Lung (tissue), 12 donors: Measurements from ENCODE around the gene VAT1L. TPM values are rescaled to one million over a fixed set of nuclear protein-coding genes. Genes with fewer than 3 reads are reported as not detected.

Experiments used
- ATAC-seq: fragments of 200-7000 bp; cut with Tn5 transposase; one replicate; pipeline ENCODE4 v1.9.1; 2020; ENCODE audit warnings: moderate number of reproducible peaks; ENCODE audit not compliant: insufficient read depth, low FRiP score
- DNase-seq, 3 donors: peaks; one replicate each; pipeline ENCODE4 v3.0.0-alpha.2; 2013 to 2017
- H3K27ac ChIP-seq, 2 donors: one replicate each; pipeline ENCODE4 v1.5.1; 2013; ENCODE audit warnings: mild to moderate bottlenecking in 2 of 2, moderate library complexity in 2 of 2, control low read depth in 1 of 2, inconsistent platforms in 1 of 2, low read depth in 1 of 2, low read length in 1 of 2
- H3K27me3 ChIP-seq, 3 donors: one replicate each; pipeline ENCODE4 v1.5.1; 2013; ENCODE audit warnings: low read length in 2 of 3; ENCODE audit not compliant: control insufficient read depth in 3 of 3, insufficient read depth in 3 of 3
- H3K36me3 ChIP-seq, 4 donors: one replicate each; pipeline ENCODE4 v1.5.1; 2013; ENCODE audit warnings: low read length in 4 of 4, mild to moderate bottlenecking in 1 of 4, moderate library complexity in 1 of 4; ENCODE audit not compliant: control insufficient read depth in 4 of 4, insufficient read depth in 4 of 4
- H3K4me1 ChIP-seq, 5 donors: one replicate each; pipeline ENCODE4 v1.5.1; 2013; ENCODE audit warnings: low read length in 5 of 5, mild to moderate bottlenecking in 2 of 5, moderate library complexity in 1 of 5; ENCODE audit not compliant: control insufficient read depth in 5 of 5, insufficient read depth in 5 of 5
- H3K4me3 ChIP-seq: one replicate; pipeline ENCODE4 v1.5.1; 2013; ENCODE audit warnings: mild to moderate bottlenecking, control low read depth, moderate library complexity
- H3K9ac ChIP-seq, 2 donors: one replicate each; pipeline ENCODE4 v1.5.1; 2013; ENCODE audit warnings: low read length in 2 of 2, control low read depth in 1 of 2; ENCODE audit not compliant: insufficient read depth in 1 of 2
- H3K9me3 ChIP-seq, 4 donors: one replicate each; pipeline ENCODE4 v1.5.1; 2013; ENCODE audit warnings: low read length in 3 of 4, mild to moderate bottlenecking in 1 of 4, moderate library complexity in 1 of 4; ENCODE audit not compliant: control insufficient read depth in 4 of 4, insufficient read depth in 3 of 4
- CTCF ChIP-seq: IDR thresholded peaks from 2 replicates; pipeline ENCODE4 v1.5.1; 2012; ENCODE audit warnings: mild to moderate bottlenecking; ENCODE audit errors: control extremely low read depth, extremely low read depth
- WGBS, 2 donors: extraction: QIAGEN DNeasy Blood & Tissue Kit; methylation state at CpG; one replicate each; pipeline ENCODE4 v1.1.7; 2013; 5-methylcytosine and 5-hydroxymethylcytosine counted together
- polyA plus RNA-seq, 2 donors: library from polyadenylated mRNA; stranded (reverse); fragments of 200-250 nt; gene quantifications; one replicate each; pipeline ENCODE4 v1.2.1, GENCODE V29; 2013
- total RNA-seq, 2 donors: library from RNA; depleted of rRNA in 1 of 2; stranded (reverse); fragments of >200 nt in 1 of 2; gene quantifications; one replicate each; pipeline ENCODE4 v1.2.1, GENCODE V29; 2014 to 2021
- donor health status: control.
- donor health status: control.
- donor health status: Bipolar disorder and iron deficiency.
- donor health status: healthy.
- donor health status: DM: yes; HTN: yes; CAD: no.

The VAT1L gene
- total and polyA plus RNA-seq, 4 donors, result 0.14 to 3.3 (median 0.26) TPM

DNA sequence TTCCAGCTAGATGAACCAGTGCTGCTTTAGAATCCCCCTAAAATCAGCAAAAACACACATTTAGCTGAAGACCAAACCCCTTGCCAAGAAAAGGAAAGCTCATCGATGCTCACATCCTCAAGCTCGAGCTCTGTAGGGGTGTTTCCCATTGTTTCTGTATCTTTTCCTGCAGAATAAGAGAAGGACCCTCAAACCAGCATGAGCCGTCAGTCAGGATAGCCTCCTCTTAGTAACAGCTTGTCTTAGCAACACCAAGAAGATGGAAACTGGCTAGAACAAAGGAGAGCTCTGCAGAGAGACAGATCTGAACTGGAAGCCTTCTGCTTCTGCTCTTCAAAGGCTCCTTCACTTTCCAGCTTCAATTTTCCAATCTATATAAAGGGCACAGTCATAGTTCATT is 32.0 kb downstream of the VAT1L start:
- Histone ChIP-seq H3K4me1 (peaks cover 0 to 14% (median 4%) of the 10 kb centered on the region in 5 donors), H3K27ac (no peak overlapping the region), H3K36me3 (no peaks in the 10 kb centered on the region), H3K9me3 (peaks cover 0 to 2% (median 0%) of the 10 kb centered on the region in 4 donors), H3K9ac (no peak overlapping the region), H3K27me3 (no peaks in the 10 kb centered on the region), H3K4me3 (no peak overlapping the region)
- TF ChIP-seq CTCF, result no peak
- ATAC-seq (no peak), DNase-seq (no peak)
- 39 to 51% methylated on average over 3 of the region's 3 CpGs for WGBS, 2 donors

DNA sequence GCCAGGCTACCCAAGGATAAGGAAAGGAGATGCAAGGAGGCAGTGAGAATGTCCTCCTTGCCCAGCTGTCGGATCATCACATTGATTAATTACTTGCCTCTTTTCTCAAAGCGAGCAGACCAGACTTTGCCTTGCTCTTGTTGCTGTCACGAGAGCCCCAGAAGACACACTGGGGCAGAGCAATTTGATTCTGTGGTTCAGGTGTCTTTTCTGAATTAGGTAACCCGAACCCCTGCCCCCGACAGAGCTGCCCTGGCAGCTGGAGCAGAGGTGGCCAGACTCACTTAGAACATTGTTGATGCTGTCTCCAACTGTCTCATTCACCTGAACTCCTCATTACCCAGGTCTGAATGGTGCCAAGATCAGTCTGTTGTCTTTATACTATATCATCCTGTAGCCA is 34.3 kb downstream of the VAT1L start:
- no peaks in the 10 kb centered on the region for H3K27me3 ChIP-seq
- no peak for ATAC-seq
- H3K27ac ChIP-seq, result no peak overlapping the region
- no peak for TF ChIP-seq CTCF
- no peak overlapping the region for H3K4me3 ChIP-seq
- no peaks in the 10 kb centered on the region for H3K4me1 ChIP-seq
- no peak overlapping the region for H3K9ac ChIP-seq
- 77 to 80% methylated on average over 5 of the region's 5 CpGs for whole genome bisulfite sequencing, 2 donors
- H3K9me3 ChIP-seq, result peaks cover 0 to 2% (median 0%) of the 10 kb centered on the region in 4 donors
- H3K36me3 ChIP-seq, result no peaks in the 10 kb centered on the region
- DNase-seq, result no peak

DNA sequence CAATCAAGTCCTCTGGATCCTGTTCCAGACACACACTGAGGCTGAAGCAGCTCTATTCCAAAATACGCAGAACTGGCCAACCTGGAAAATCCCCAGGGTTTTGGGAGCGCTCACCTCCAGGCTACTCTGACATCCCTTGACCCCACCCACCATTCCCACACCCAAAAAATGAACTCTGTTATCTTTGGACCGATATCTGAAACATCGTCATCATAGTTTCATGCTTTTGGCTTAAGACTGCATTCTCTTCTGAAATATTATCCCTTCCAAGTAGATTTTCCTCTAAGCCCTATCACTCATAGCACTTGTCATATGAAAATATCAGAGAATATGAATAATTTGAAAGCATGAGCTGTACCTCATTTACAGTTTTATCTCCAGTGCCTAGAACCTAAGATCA is 34.7 kb downstream of the VAT1L start:
- Histone ChIP-seq H3K4me1 (no peaks in the 10 kb centered on the region), H3K27ac (no peak overlapping the region), H3K36me3 (no peaks in the 10 kb centered on the region), H3K9me3 (peaks cover 0 to 2% (median 0%) of the 10 kb centered on the region in 4 donors), H3K27me3 (no peaks in the 10 kb centered on the region), H3K9ac (no peak overlapping the region), H3K4me3 (no peak overlapping the region)
- 84 to 94% methylated on average over 4 of the region's 4 CpGs for WGBS, 2 donors
- ATAC-seq (no peak), DNase-seq (no peak)
- TF ChIP-seq CTCF, result no peak

- Histone ChIP-seq H3K9ac (no peak overlapping the region), H3K9me3 (peaks cover 0 to 2% (median 0%) of the 10 kb centered on the region in 4 donors), H3K4me1 (no peaks in the 10 kb centered on the region), H3K4me3 (no peak overlapping the region), H3K36me3 (no peaks in the 10 kb centered on the region), H3K27me3 (no peaks in the 10 kb centered on the region), H3K27ac (no peak overlapping the region)
- no peak for TF ChIP-seq CTCF
- no peak for ATAC-seq
- DNase-seq, result no peak
- 93 to 95% methylated on average over 7 of the region's 7 CpGs for WGBS, 2 donors
Measured at GRCh38 chr16:77825196-77825595, 36.8 kb downstream of the VAT1L start.
